Activated B cell treated with CpG ODN at 0.5 μM for 24 hours (primary cell): ENCODE data around the gene GRIK1. TPM values are rescaled to one million over a fixed set of nuclear protein-coding genes. Genes with fewer than 3 reads are reported as not detected.

ENCODE experiments used
- ATAC-seq: fragments of 200-7000 bp; cut with Tn5 transposase; one replicate; pipeline ENCODE4 v1.10.0; 2021; ENCODE audit warnings: low read depth, mild to moderate bottlenecking, moderate library complexity
- CTCF ChIA-PET: fragments of 350-600 bp; sonication (Branson Sonifier 250); formaldehyde crosslinking; loops from one replicate; lab custom pipeline; 2021; ENCODE audit warnings: antibody characterized with exemption; lab: Charles Lee
- POLR2A ChIA-PET: fragments of 350-600 bp; sonication (Branson Sonifier 250); formaldehyde crosslinking; loops from one replicate; lab custom pipeline; 2021; ENCODE audit warnings: antibody characterized with exemption; lab: Charles Lee
- DNase-seq: peaks from one replicate; pipeline ENCODE4 v3.0.0; 2022
- H3K27ac Mint-ChIP-seq: one replicate; pipeline ENCODE4 v1.8.0; 2020; ENCODE audit warnings: mixed read lengths
- H3K27me3 Mint-ChIP-seq: one replicate; pipeline ENCODE4 v1.8.0; 2021; ENCODE audit warnings: mixed read lengths
- H3K36me3 Mint-ChIP-seq: one replicate; pipeline ENCODE4 v1.8.0; 2021; ENCODE audit warnings: low read depth, mixed read lengths
- H3K4me1 Mint-ChIP-seq: one replicate; pipeline ENCODE4 v1.8.0; 2021; ENCODE audit warnings: mixed read lengths
- H3K4me3 Mint-ChIP-seq: one replicate; pipeline ENCODE4 v1.8.0; 2020; ENCODE audit warnings: mild to moderate bottlenecking, mixed read lengths
- H3K9me3 Mint-ChIP-seq: one replicate; pipeline ENCODE4 v1.8.0; 2020; ENCODE audit warnings: mixed read lengths
- CTCF ChIP-seq: fragments of 200-600 bp; IDR thresholded peaks from one replicate; pipeline ENCODE4 v1.8.0; 2022; ENCODE audit warnings: antibody characterized with exemption, mild to moderate bottlenecking
- intact Hi-C: fragments of 100-400 bp; cut with micrococcal nuclease; formaldehyde crosslinking; loops from one replicate; pipeline ENCODE4 v1.15.1; 2024
- total RNA-seq: library from RNA; stranded (reverse); gene quantifications from 2 replicates; pipeline ENCODE4 v1.2.3, GENCODE V29; 2022

Gene GRIK1
- total RNA-seq, 1 donor from 2014 or later: not detected

GRCh38 chr21:29726044-29726443 lies 213.8 kb downstream of the GRIK1 start:
- no peaks in the 10 kb centered on the region for H3K36me3 Mint-ChIP-seq
- intact Hi-C loops: no loop called here
- POLR2A ChIA-PET: no interaction called here
- no peaks in the 10 kb centered on the region for H3K4me1 Mint-ChIP-seq
- H3K9me3 Mint-ChIP-seq: no peaks in the 10 kb centered on the region
- H3K4me3 Mint-ChIP-seq: no peak overlapping the region
- DNase-seq: no peak
- no peak for ATAC-seq
- CTCF ChIA-PET: no interaction called here
- H3K27me3 Mint-ChIP-seq: no peaks in the 10 kb centered on the region
- no peak for TF ChIP-seq CTCF
- H3K27ac Mint-ChIP-seq: no peak overlapping the region

DNA sequence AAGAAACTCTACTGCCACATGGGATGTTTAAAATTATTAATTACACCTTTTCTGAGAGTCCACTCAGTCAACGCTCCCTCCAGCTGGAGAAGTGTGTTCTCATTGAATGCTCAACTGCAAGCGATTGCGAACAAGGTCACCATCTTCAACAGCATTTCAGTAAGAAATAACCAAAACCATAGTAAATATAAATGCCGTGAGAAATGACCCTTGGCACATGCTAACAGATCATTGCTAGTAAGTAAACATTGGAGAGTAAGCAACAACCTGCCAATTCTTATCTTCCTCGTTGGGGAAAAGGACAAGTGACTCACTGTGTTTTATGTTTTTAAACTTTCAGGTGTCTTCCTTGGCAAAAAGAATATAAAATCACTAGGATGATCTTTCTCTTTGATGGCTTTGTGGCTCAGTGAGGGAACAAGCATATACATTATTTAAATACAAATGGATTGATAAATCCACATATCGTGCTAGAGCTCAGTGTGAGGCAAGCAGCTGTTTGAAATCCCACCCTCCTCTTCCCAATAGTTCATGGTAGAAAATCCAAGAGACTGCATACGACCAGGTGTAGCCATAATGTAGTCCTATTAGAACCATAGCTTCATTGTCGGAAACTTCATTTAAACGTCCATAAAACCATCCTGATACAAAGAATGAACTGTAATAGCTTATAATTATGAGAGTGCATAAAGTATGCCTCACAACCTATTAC lies 214.6 kb downstream of the GRIK1 start:
- DNase-seq: no peak
- no peak overlapping the region for H3K27ac Mint-ChIP-seq
- TF ChIP-seq CTCF: no peak
- ATAC-seq: no peak
- H3K9me3 Mint-ChIP-seq: no peaks in the 10 kb centered on the region
- intact Hi-C loops: no loop called here
- H3K27me3 Mint-ChIP-seq: no peaks in the 10 kb centered on the region
- H3K36me3 Mint-ChIP-seq: no peaks in the 10 kb centered on the region
- CTCF ChIA-PET: no interaction called here
- H3K4me3 Mint-ChIP-seq: no peak overlapping the region
- POLR2A ChIA-PET: no interaction called here
- H3K4me1 Mint-ChIP-seq: no peaks in the 10 kb centered on the region

DNA sequence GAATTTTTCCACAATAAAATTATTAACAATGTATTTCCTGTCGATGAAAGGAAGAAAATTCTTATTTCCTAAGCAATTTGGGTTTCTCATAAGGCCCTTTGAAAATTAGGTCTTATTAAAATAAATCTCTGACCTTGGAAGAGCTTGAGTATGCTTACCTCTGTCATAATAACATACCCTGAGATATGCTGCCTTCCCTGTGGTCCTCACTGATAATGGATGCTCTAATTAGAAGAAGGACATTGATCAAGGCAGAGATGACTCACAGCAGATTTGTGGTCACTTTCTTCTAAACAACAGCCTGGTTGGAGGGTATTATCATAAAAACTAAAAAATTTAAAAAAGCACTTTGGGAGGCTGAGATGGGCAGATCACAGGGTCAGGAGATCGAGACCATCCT lies 217.8 kb downstream of the GRIK1 start:
- Mint-ChIP-seq H3K27ac (no peak overlapping the region), H3K36me3 (no peaks in the 10 kb centered on the region), H3K4me3 (no peak overlapping the region), H3K4me1 (no peaks in the 10 kb centered on the region), H3K27me3 (no peaks in the 10 kb centered on the region), H3K9me3 (peaks cover 3% of the 10 kb centered on the region)
- ATAC-seq (no peak), DNase-seq (no peak)
- intact Hi-C loops: no loop called here
- ChIA-PET CTCF (no interaction called here), POLR2A (no interaction called here)
- TF ChIP-seq CTCF: no peak

- peaks cover 5% of the 10 kb centered on the region for H3K9me3 Mint-ChIP-seq
- no peak overlapping the region for H3K4me3 Mint-ChIP-seq
- H3K27ac Mint-ChIP-seq: no peak overlapping the region
- H3K4me1 Mint-ChIP-seq: no peaks in the 10 kb centered on the region
- intact Hi-C loops: no loop called here
- DNase-seq: no peak
- no peak for ATAC-seq
- H3K36me3 Mint-ChIP-seq: no peaks in the 10 kb centered on the region
- ChIA-PET CTCF (no interaction called here), POLR2A (no interaction called here)
- no peak for TF ChIP-seq CTCF
- no peaks in the 10 kb centered on the region for H3K27me3 Mint-ChIP-seq
Observed at GRCh38 chr21:29721221-29721620, 218.6 kb downstream of the GRIK1 start.

DNA sequence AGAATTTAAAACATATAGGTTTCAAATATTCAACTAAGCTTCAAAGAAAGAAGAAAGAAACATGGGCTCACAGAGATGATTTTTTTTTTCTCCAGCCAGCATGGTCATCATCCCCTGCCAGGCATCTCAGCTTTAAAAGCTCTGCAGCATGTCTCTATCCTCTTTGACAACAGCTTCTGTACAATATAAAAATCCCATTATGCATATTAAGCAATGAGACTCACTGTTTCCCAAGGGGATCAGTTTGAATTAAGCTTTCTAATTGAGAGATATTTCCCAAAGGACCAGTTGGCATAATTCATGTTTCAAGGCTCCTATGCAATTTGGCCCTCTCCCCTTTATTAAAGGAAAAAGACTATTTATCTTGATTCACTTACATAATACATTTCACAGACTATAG lies 220.3 kb downstream of the GRIK1 start:
- Mint-ChIP-seq H3K27ac (no peak overlapping the region), H3K9me3 (peaks cover 9% of the 10 kb centered on the region), H3K4me1 (no peaks in the 10 kb centered on the region), H3K36me3 (no peaks in the 10 kb centered on the region), H3K4me3 (no peak overlapping the region), H3K27me3 (no peaks in the 10 kb centered on the region)
- POLR2A ChIA-PET: no interaction called here
- ATAC-seq: no peak
- no peak for TF ChIP-seq CTCF
- CTCF ChIA-PET: interaction anchor here (0.7 kb wide), 1 partner anchor 352 kb away, joined by 3 read pairs; no protein-coding TSS in a partner anchor
- intact Hi-C loops: no loop called here
- no peak for DNase-seq
